Trophoblast cell (in vitro differentiated cells and primary cell): Measurements from ENCODE around the gene EXTL1.

Source experiments
- DNase-seq, 2 donors: peaks; one replicate each; pipeline ENCODE4 v3.0.0-alpha.2; 2016
- H2AFZ ChIP-seq: 2 replicates; pipeline ENCODE4 v1.6.1; 2013; ENCODE audit warnings: low read length, moderate library complexity, mild to moderate bottlenecking; ENCODE audit not compliant: insufficient read depth, poor library complexity
- H2AK5ac ChIP-seq: 2 replicates; pipeline ENCODE4 v1.6.1; 2013; ENCODE audit warnings: mild to moderate bottlenecking, low read length
- H2BK120ac ChIP-seq: 2 replicates; pipeline ENCODE4 v1.6.1; 2013; ENCODE audit warnings: low read length, mild to moderate bottlenecking, moderate library complexity; ENCODE audit not compliant: insufficient read depth, poor library complexity
- H2BK12ac ChIP-seq: 2 replicates; pipeline ENCODE4 v1.6.1; 2013; ENCODE audit warnings: mild to moderate bottlenecking, low read length, moderate library complexity
- H2BK5ac ChIP-seq: 2 replicates; pipeline ENCODE4 v1.6.1; 2013; ENCODE audit warnings: low read length, low read depth, moderate library complexity, mild to moderate bottlenecking; ENCODE audit not compliant: poor library complexity
- H3K14ac ChIP-seq: 2 replicates; pipeline ENCODE4 v1.6.1; 2013; ENCODE audit warnings: mild to moderate bottlenecking, low read length
- H3K18ac ChIP-seq: 2 replicates; pipeline ENCODE4 v1.6.1; 2013; ENCODE audit warnings: mild to moderate bottlenecking, low read length
- H3K23ac ChIP-seq: 2 replicates; pipeline ENCODE4 v1.6.1; 2013; ENCODE audit warnings: low read length
- H3K27ac ChIP-seq: 2 replicates; pipeline ENCODE4 v1.5.1; 2013; ENCODE audit warnings: low read depth, mild to moderate bottlenecking, inconsistent platforms, low read length, moderate library complexity
- H3K27me3 ChIP-seq: 2 replicates; pipeline ENCODE4 v1.6.1; 2013; ENCODE audit warnings: inconsistent platforms, mild to moderate bottlenecking, low read length, moderate library complexity; ENCODE audit not compliant: insufficient read depth
- H3K36me3 ChIP-seq, 2 experiments: 1 replicate in 1 of 2; 2 replicates in 1 of 2; pipeline ENCODE4 v1.6.1; 2013; ENCODE audit warnings: low read length in 2 of 2, mild to moderate bottlenecking in 2 of 2, moderate library complexity in 1 of 2; ENCODE audit not compliant: insufficient read depth in 2 of 2, control insufficient read depth in 1 of 2
- H3K4ac ChIP-seq: 2 replicates; pipeline ENCODE4 v1.6.1; 2013; ENCODE audit warnings: low read depth, mild to moderate bottlenecking, low read length, moderate library complexity
- H3K4me1 ChIP-seq, 2 experiments: 1 replicate in 1 of 2; 2 replicates in 1 of 2; pipeline ENCODE4 v1.6.1; 2013; ENCODE audit warnings: low read length in 2 of 2, mild to moderate bottlenecking in 2 of 2, moderate library complexity in 1 of 2; ENCODE audit not compliant: insufficient read depth in 2 of 2, control insufficient read depth in 1 of 2
- H3K4me2 ChIP-seq: 2 replicates; pipeline ENCODE4 v1.6.1; 2013; ENCODE audit warnings: inconsistent platforms, mild to moderate bottlenecking, low read length, moderate library complexity
- H3K4me3 ChIP-seq: 2 replicates; pipeline ENCODE4 v1.5.1; 2013; ENCODE audit warnings: mild to moderate bottlenecking, low read depth, low read length, inconsistent platforms
- H3K79me1 ChIP-seq: one replicate; pipeline ENCODE4 v1.6.1; 2013; ENCODE audit warnings: low read length
- H3K79me2 ChIP-seq: 2 replicates; pipeline ENCODE4 v1.6.1; 2013; ENCODE audit warnings: low read length, mild to moderate bottlenecking; ENCODE audit not compliant: control insufficient read depth, insufficient read depth, poor library complexity
- H3K9ac ChIP-seq: 2 replicates; pipeline ENCODE4 v1.6.1; 2013; ENCODE audit warnings: mild to moderate bottlenecking, low read length
- H3K9me3 ChIP-seq: 2 replicates; pipeline ENCODE4 v1.6.1; 2013; ENCODE audit warnings: low read depth, mild to moderate bottlenecking, control low read depth, inconsistent platforms, low read length; ENCODE audit not compliant: insufficient read depth
- H4K12ac ChIP-seq: 2 replicates; pipeline ENCODE4 v1.6.1; 2013; ENCODE audit warnings: low read depth, mild to moderate bottlenecking, low read length, moderate library complexity
- H4K8ac ChIP-seq: 2 replicates; pipeline ENCODE4 v1.6.1; 2013; ENCODE audit warnings: low read depth, mild to moderate bottlenecking, low read length, moderate library complexity
- H4K91ac ChIP-seq: one replicate; pipeline ENCODE4 v1.6.1; 2013; ENCODE audit warnings: low read depth, mild to moderate bottlenecking, low read length, moderate library complexity
- WGBS: extraction: QIAGEN DNeasy Blood & Tissue Kit; methylation state at CpG from one replicate; pipeline ENCODE4 v1.1.7; 2013; ENCODE audit warnings: missing lambda C conversion rate; ENCODE audit not compliant: insufficient read length, insufficient coverage; ENCODE audit errors: extremely low coverage; 5-methylcytosine and 5-hydroxymethylcytosine counted together

Gene EXTL1

GRCh38 chr1:26022404-26022779, 817 bp downstream of the EXTL1 start:
- Histone ChIP-seq H4K12ac (no peak overlapping the region), H2AK5ac (no peak overlapping the region), H3K18ac (no peak overlapping the region), H3K79me2 (no peaks in the 10 kb centered on the region), H3K23ac (no peak overlapping the region), H3K79me1 (peaks cover 3% of the 10 kb centered on the region), H3K14ac (no peak overlapping the region), H3K9ac (no peak overlapping the region), H3K36me3 (no peaks in the 10 kb centered on the region), H2BK120ac (no peak overlapping the region), H2AFZ (no peak overlapping the region), H2BK12ac (no peak overlapping the region), H3K4me1 (peaks cover 10 to 19% of the 10 kb centered on the region in 2 experiments), H4K91ac (no peak overlapping the region), H3K27me3 (no peaks in the 10 kb centered on the region), H4K8ac (no peak overlapping the region), H3K9me3 (no peaks in the 10 kb centered on the region), H3K4me2 (no peak overlapping the region), H3K4me3 (no peak overlapping the region), H3K4ac (no peak overlapping the region), H3K27ac (no peak overlapping the region), H2BK5ac (no peak overlapping the region)
- no peak for DNase-seq
- WGBS, result no CpG with 5 or more reads among the region's 8 CpGs

GRCh38 chr1:26023009-26023408, 1.4 kb downstream of the EXTL1 start:
- Histone ChIP-seq H3K79me1 (peaks cover 3% of the 10 kb centered on the region), H3K79me2 (no peaks in the 10 kb centered on the region), H3K36me3 (no peaks in the 10 kb centered on the region), H2AFZ (no peak overlapping the region), H3K4me1 (peaks cover 9 to 17% of the 10 kb centered on the region in 2 experiments), H3K9me3 (no peaks in the 10 kb centered on the region), H4K12ac (no peak overlapping the region), H2BK120ac (no peak overlapping the region), H2AK5ac (no peak overlapping the region), H3K4me2 (no peak overlapping the region), H2BK5ac (no peak overlapping the region), H3K4ac (no peak overlapping the region), H2BK12ac (no peak overlapping the region), H3K9ac (no peak overlapping the region), H3K4me3 (no peak overlapping the region), H3K27ac (no peak overlapping the region), H3K18ac (no peak overlapping the region), H3K14ac (no peak overlapping the region), H3K27me3 (no peaks in the 10 kb centered on the region), H4K8ac (no peak overlapping the region), H3K23ac (no peak overlapping the region), H4K91ac (no peak overlapping the region)
- WGBS, result no CpG with 5 or more reads among the region's 13 CpGs
- no peak for DNase-seq

GRCh38 chr1:26023826-26024225, 2.3 kb downstream of the EXTL1 start:
- Histone ChIP-seq H4K8ac (no peak overlapping the region), H3K4me1 (peaks cover 9 to 19% of the 10 kb centered on the region in 2 experiments), H3K79me1 (peaks cover 3% of the 10 kb centered on the region), H3K23ac (no peak overlapping the region), H3K4me3 (no peak overlapping the region), H4K91ac (no peak overlapping the region), H2BK5ac (no peak overlapping the region), H3K27ac (no peak overlapping the region), H3K9me3 (no peaks in the 10 kb centered on the region), H3K4ac (no peak overlapping the region), H3K18ac (no peak overlapping the region), H4K12ac (no peak overlapping the region), H3K4me2 (no peak overlapping the region), H2AK5ac (no peak overlapping the region), H3K79me2 (no peaks in the 10 kb centered on the region), H3K9ac (no peak overlapping the region), H3K36me3 (no peaks in the 10 kb centered on the region), H3K27me3 (no peaks in the 10 kb centered on the region), H3K14ac (no peak overlapping the region), H2BK12ac (no peak overlapping the region), H2BK120ac (no peak overlapping the region), H2AFZ (no peak overlapping the region)
- WGBS, result no CpG with 5 or more reads among the region's 5 CpGs
- DNase-seq, result no peak

- WGBS, result no CpG with 5 or more reads among the region's 5 CpGs
- Histone ChIP-seq H3K27ac (no peak overlapping the region), H3K79me2 (no peaks in the 10 kb centered on the region), H3K4me1 (peaks cover 6 to 17% of the 10 kb centered on the region in 2 experiments), H4K12ac (no peak overlapping the region), H2AFZ (no peak overlapping the region), H3K18ac (no peak overlapping the region), H4K8ac (no peak overlapping the region), H3K23ac (no peak overlapping the region), H3K14ac (no peak overlapping the region), H2BK5ac (no peak overlapping the region), H4K91ac (no peak overlapping the region), H3K9me3 (no peaks in the 10 kb centered on the region), H2BK12ac (no peak overlapping the region), H3K79me1 (peaks cover 3% of the 10 kb centered on the region), H3K4me3 (no peak overlapping the region), H3K9ac (no peak overlapping the region), H2BK120ac (no peak overlapping the region), H3K36me3 (no peaks in the 10 kb centered on the region), H3K27me3 (no peaks in the 10 kb centered on the region), H3K4ac (no peak overlapping the region), H2AK5ac (no peak overlapping the region), H3K4me2 (no peak overlapping the region)
- DNase-seq, result no peak
Observed at GRCh38 chr1:26025060-26025459, 3.5 kb downstream of the EXTL1 start.
